Gastrocnemius medialis (tissue), 4 donors: ENCODE data around the gene TMIGD3. TPM values are rescaled to one million over a fixed set of nuclear protein-coding genes. Genes with fewer than 3 reads are reported as not detected.
A peak's percentile ranks its signal among the peaks of the same experiment; 100 is the strongest.

Experiments used
- ATAC-seq, 2 donors: fragments of 150-250 bp; one replicate each; pipeline ENCODE4 v1.9.1; 2016
- DNase-seq, 2 donors: peaks; one replicate each; pipeline ENCODE4 v3.0.0-alpha.2; 2019
- H3K27ac ChIP-seq, 4 donors: fragments of 200-600 bp; sonication (generic); 1 replicate in 1 of 4; 2 replicates in 3 of 4; pipeline ENCODE4 v1.5.1; 2016 to 2018; ENCODE audit warnings: mild to moderate bottlenecking in 2 of 4, moderate library complexity in 1 of 4
- H3K27me3 ChIP-seq, 3 donors: fragments of 200-600 bp; sonication (generic) in 2 of 3; 1 replicate in 1 of 3; 2 replicates in 2 of 3; pipeline versions ENCODE4 v1.5.1 to v1.6.0; 2016 to 2019; ENCODE audit warnings: mild to moderate bottlenecking in 1 of 3, moderate library complexity in 1 of 3
- H3K36me3 ChIP-seq, 2 donors: fragments of 200-600 bp; sonication (generic) in 1 of 2; one replicate each; pipeline ENCODE4 v1.5.1; 2017 to 2018
- H3K4me1 ChIP-seq, 2 donors: fragments of 200-600 bp; sonication (generic) in 1 of 2; one replicate each; pipeline ENCODE4 v1.5.1; 2016 to 2017; ENCODE audit warnings: mild to moderate bottlenecking in 2 of 2
- H3K4me3 ChIP-seq, 4 donors: fragments of 200-600 bp; sonication (generic) in 3 of 4; 1 replicate in 1 of 4; 2 replicates in 3 of 4; pipeline ENCODE4 v1.5.1; 2016 to 2019; ENCODE audit warnings: mild to moderate bottlenecking in 2 of 4
- H3K9me3 ChIP-seq, 3 donors: fragments of 200-600 bp; sonication (generic) in 2 of 3; 1 replicate in 1 of 3; 2 replicates in 2 of 3; pipeline ENCODE4 v1.5.1; 2016 to 2019
- POLR2A ChIP-seq, 2 donors: fragments of 450-650 bp; IDR thresholded peaks; one replicate each; pipeline ENCODE4 v1.6.1; 2017; ENCODE audit warnings: antibody characterized with exemption in 2 of 2, mild to moderate bottlenecking in 2 of 2, moderate library complexity in 2 of 2
- in situ Hi-C, 4 donors: fragments of 200-750 bp; cut with MboI; loops; one replicate each; pipeline versions ENCODE4 v1.15.0 to v1.8.0; 2017; ENCODE audit warnings: low sequenced_read_pairs in 4 of 4
- intact Hi-C: fragments of 100-400 bp; cut with DNase I; formaldehyde crosslinking; loops from one replicate; pipeline ENCODE4 v1.15.1; 2023; ENCODE audit warnings: low total_unique reads
- total RNA-seq, 4 donors: library from RNA; depleted of rRNA; stranded (reverse); fragments of >200 nt; gene quantifications; one replicate each; pipeline versions ENCODE4 v1.1.0 to v1.2.3, GENCODE V29; 2016
- TF ChIP-seq, protein P1 (sequence below), 5 experiments: fragments of 450-650 bp in 3 of 5; fragments of 200-600 bp in 2 of 5; sonication (generic) in 2 of 5; IDR thresholded peaks in 4 of 5; conservative IDR thresholded peaks in 1 of 5; 1 replicate in 4 of 5; 2 replicates in 1 of 5; pipeline ENCODE4 v1.5.1; 2016 to 2019; ENCODE audit warnings: antibody characterized with exemption in 5 of 5, mild to moderate bottlenecking in 3 of 5, moderate library complexity in 3 of 5

Gene TMIGD3
- total RNA-seq, 4 donors from 2014 or later: 0.51 to 0.67 (median 0.55) TPM; not detected in 1

DNA sequence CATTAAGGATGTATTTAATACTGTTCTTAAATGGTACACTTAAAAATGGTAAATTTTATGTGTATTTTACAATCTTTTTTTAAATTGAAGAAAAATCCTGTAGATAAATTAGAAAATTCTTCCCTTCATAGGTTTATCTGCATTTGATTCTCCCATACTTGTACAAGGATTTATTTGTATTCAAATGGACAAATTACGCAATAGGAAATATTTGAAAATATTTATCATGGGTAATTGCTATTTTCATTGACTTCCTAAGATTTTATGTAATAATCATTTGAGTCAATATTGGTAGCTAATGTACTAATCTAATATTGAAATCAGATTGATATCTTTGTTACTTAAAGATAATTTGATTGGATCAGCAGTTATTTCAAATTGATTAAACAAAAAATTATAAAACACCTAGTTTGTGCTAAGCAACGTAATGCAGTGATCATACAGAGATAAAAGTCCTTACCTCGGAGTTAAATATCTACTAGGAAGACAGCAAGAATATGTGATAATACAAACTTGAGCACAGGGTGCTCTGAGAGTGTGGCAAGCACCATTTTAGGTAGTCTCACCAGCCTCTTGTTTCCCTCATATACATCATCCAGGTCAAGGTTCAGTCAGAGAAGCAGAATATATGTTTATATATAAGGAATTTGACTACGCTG, 40.9 kb downstream of the TMIGD3 start:
- DNase-seq: no peak
- peaks cover 0 to 77% of the 10 kb centered on the region in 2 donors for H3K36me3 ChIP-seq
- TF ChIP-seq POLR2A (IDR thresholded peaks at IDR 0.05): no peak
- TF ChIP-seq, protein P1, sequence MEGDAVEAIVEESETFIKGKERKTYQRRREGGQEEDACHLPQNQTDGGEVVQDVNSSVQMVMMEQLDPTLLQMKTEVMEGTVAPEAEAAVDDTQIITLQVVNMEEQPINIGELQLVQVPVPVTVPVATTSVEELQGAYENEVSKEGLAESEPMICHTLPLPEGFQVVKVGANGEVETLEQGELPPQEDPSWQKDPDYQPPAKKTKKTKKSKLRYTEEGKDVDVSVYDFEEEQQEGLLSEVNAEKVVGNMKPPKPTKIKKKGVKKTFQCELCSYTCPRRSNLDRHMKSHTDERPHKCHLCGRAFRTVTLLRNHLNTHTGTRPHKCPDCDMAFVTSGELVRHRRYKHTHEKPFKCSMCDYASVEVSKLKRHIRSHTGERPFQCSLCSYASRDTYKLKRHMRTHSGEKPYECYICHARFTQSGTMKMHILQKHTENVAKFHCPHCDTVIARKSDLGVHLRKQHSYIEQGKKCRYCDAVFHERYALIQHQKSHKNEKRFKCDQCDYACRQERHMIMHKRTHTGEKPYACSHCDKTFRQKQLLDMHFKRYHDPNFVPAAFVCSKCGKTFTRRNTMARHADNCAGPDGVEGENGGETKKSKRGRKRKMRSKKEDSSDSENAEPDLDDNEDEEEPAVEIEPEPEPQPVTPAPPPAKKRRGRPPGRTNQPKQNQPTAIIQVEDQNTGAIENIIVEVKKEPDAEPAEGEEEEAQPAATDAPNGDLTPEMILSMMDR (IDR thresholded peaks at IDR 0.05 in 4 of 5, conservative IDR thresholded peaks at IDR 0.05 in 1 of 5): no peak
- no peak overlapping the region for H3K27ac ChIP-seq
- H3K4me1 ChIP-seq: no peaks in the 10 kb centered on the region
- no peak overlapping the region for H3K4me3 ChIP-seq
- no peaks in the 10 kb centered on the region for H3K27me3 ChIP-seq
- no peak for ATAC-seq
- intact Hi-C loops (no loop called here), in situ Hi-C loops (no loop called here)
- no peaks in the 10 kb centered on the region for H3K9me3 ChIP-seq

- in situ Hi-C loops: no loop called here
- H3K9me3 ChIP-seq: no peaks in the 10 kb centered on the region
- intact Hi-C loops: no loop called here
- TF ChIP-seq, protein P1 (IDR thresholded peaks at IDR 0.05 in 4 of 5, conservative IDR thresholded peaks at IDR 0.05 in 1 of 5): no peak
- TF ChIP-seq POLR2A (IDR thresholded peaks at IDR 0.05): no peak
- no peak for ATAC-seq
- peaks cover 0 to 77% of the 10 kb centered on the region in 2 donors for H3K36me3 ChIP-seq
- no peak overlapping the region for H3K27ac ChIP-seq
- H3K4me1 ChIP-seq: no peaks in the 10 kb centered on the region
- no peaks in the 10 kb centered on the region for H3K27me3 ChIP-seq
- no peak for DNase-seq
- H3K4me3 ChIP-seq: no peak overlapping the region
Observed at GRCh38 chr1:111461765-111462164, 41.7 kb downstream of the TMIGD3 start.

GRCh38 chr1:111455642-111456031, 47.8 kb downstream of the TMIGD3 start:
- Histone ChIP-seq H3K4me1 (peaks cover 34 to 40% of the 10 kb centered on the region in 2 donors), H3K27ac (peak overlapping the region in 1 of 4 donors; percentile 0), H3K36me3 (peaks cover 0 to 72% of the 10 kb centered on the region in 2 donors)

GRCh38 chr1:111454859-111455641, 48.4 kb downstream of the TMIGD3 start:
- no peak overlapping the region for H3K4me3 ChIP-seq
- no peaks in the 10 kb centered on the region for H3K9me3 ChIP-seq
- DNase-seq (no peak), ATAC-seq (no peak)
- in situ Hi-C loops (no loop called here), intact Hi-C loops (no loop called here)
- H3K27me3 ChIP-seq: no peaks in the 10 kb centered on the region
- H3K27ac ChIP-seq: peak overlapping the region in 1 of 4 donors; percentile 0
- TF ChIP-seq POLR2A (IDR thresholded peaks at IDR 0.05): no peak
- H3K36me3 ChIP-seq: peaks cover 0 to 67% of the 10 kb centered on the region in 2 donors
- peaks cover 40 to 46% of the 10 kb centered on the region in 2 donors for H3K4me1 ChIP-seq

More at GRCh38 chr1:111455642-111456031, 47.8 kb downstream of the TMIGD3 start:
- in situ Hi-C loops: no loop called here
- TF ChIP-seq, protein P1 (IDR thresholded peaks at IDR 0.05 in 4 of 5, conservative IDR thresholded peaks at IDR 0.05 in 1 of 5): no peak
- TF ChIP-seq POLR2A (IDR thresholded peaks at IDR 0.05): no peak
- Histone ChIP-seq H3K9me3 (no peaks in the 10 kb centered on the region), H3K4me3 (no peak overlapping the region), H3K27me3 (no peaks in the 10 kb centered on the region)
- no peak for DNase-seq
- ATAC-seq: no peak
- intact Hi-C loops: no loop called here

DNA sequence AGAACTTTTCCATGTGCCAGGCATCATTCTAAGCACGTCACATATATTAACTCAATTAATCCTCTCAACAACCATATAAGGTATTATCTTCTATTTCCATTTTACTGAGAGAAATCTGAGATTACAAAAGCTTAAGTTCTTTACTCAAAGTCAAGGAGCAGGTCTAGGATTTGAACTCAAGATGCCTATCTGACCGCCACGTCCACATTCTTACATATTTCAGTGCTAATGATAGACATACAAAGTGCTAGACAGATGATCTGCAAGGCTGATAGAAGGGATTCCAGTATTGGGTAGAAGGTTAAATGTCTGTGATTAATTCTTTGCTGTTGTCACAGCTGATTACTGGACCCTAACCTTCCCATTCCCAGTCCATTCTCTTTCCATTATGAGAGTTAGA, 49.7 kb downstream of the TMIGD3 start:
- H3K27ac ChIP-seq: no peak overlapping the region

More for the DNA sequence above, 49.7 kb downstream of the TMIGD3 start:
- in situ Hi-C loops (no loop called here), intact Hi-C loops (no loop called here)
- Histone ChIP-seq H3K4me3 (no peak overlapping the region), H3K9me3 (no peaks in the 10 kb centered on the region), H3K27me3 (no peaks in the 10 kb centered on the region), H3K4me1 (peaks cover 42 to 48% of the 10 kb centered on the region in 2 donors), H3K36me3 (peaks cover 0 to 53% of the 10 kb centered on the region in 2 donors)
- no peak for DNase-seq
- no peak for ATAC-seq
- TF ChIP-seq, protein P1 (IDR thresholded peaks at IDR 0.05 in 4 of 5, conservative IDR thresholded peaks at IDR 0.05 in 1 of 5): no peak
- TF ChIP-seq POLR2A (IDR thresholded peaks at IDR 0.05): no peak
